Measurements from ENCODE around the gene SBK1.
"Not testable (repeated sequence)": the region's sequence is repeated elsewhere in the genome, so short reads cannot be mapped to it uniquely, and the experiment has no call there.

Gene SBK1

GRCh38 chr16:28362600-28362999, 70.3 kb downstream of the SBK1 start:
- not testable (repeated sequence) for DNase-seq

GRCh38 chr16:28363408-28363807, 71.1 kb downstream of the SBK1 start, which contains the start of gene NPIPB6:
Gene NPIPB6 (minus strand): TSS chr16:28363508. CDS start chr16:28362822, 686 bp downstream.
- not testable (repeated sequence) for DNase-seq

GRCh38 chr16:28364268-28365173, 72.2 kb downstream of the SBK1 start:
- not testable (repeated sequence) for DNase-seq

- DNase-seq, result not testable (repeated sequence)
Measured at GRCh38 chr16:28367926-28368325, 75.6 kb downstream of the SBK1 start.
